Heart left ventricle (tissue), 16 donors: Measurements from ENCODE around the gene IFT80. TPM values are rescaled to one million over a fixed set of nuclear protein-coding genes. Genes with fewer than 3 reads are reported as not detected.

ENCODE experiments used
- ATAC-seq, 4 donors: fragments of 200-7000 bp; cut with Tn5 transposase; one replicate each; pipeline ENCODE4 v1.9.1; 2020 to 2022; ENCODE audit warnings: moderate library complexity in 4 of 4, mild to moderate bottlenecking in 3 of 4, moderate number of reproducible peaks in 1 of 4
- DNase-seq, 5 donors: peaks; one replicate each; pipeline ENCODE4 v3.0.0-alpha.2; 2020
- H3K27ac ChIP-seq, 12 donors: fragments of 200-600 bp; sonication (generic) in 4 of 12; one replicate each; pipeline versions ENCODE4 v1.5.0 to v1.8.0; 2016 to 2022; ENCODE audit warnings: mild to moderate bottlenecking in 2 of 12
- H3K27me3 ChIP-seq, 9 donors: fragments of 200-600 bp; sonication (generic) in 2 of 9; one replicate each; pipeline versions ENCODE4 v1.5.1 to v1.8.0; 2016 to 2022; ENCODE audit warnings: mild to moderate bottlenecking in 3 of 9
- H3K36me3 ChIP-seq, 9 donors: fragments of 200-600 bp; sonication (generic) in 2 of 9; one replicate each; pipeline versions ENCODE4 v1.5.0 to v1.8.0; 2018 to 2022; ENCODE audit warnings: mild to moderate bottlenecking in 2 of 9
- H3K4me1 ChIP-seq, 12 donors: fragments of 200-600 bp; sonication (generic) in 4 of 12; one replicate each; pipeline versions ENCODE4 v1.5.0 to v1.8.0; 2016 to 2022; ENCODE audit warnings: mild to moderate bottlenecking in 3 of 12
- H3K4me3 ChIP-seq, 12 donors: fragments of 200-600 bp; sonication (generic) in 4 of 12; one replicate each; pipeline versions ENCODE4 v1.5.0 to v1.8.0; 2017 to 2022; ENCODE audit warnings: mild to moderate bottlenecking in 9 of 12, moderate library complexity in 4 of 12
- H3K9me3 ChIP-seq, 12 donors: fragments of 200-600 bp; sonication (generic) in 4 of 12; one replicate each; pipeline versions ENCODE4 v1.5.0 to v1.8.0; 2016 to 2022; ENCODE audit warnings: mild to moderate bottlenecking in 1 of 12
- POLR2A ChIP-seq, 2 donors: fragments of 450-650 bp; IDR thresholded peaks; one replicate each; pipeline ENCODE4 v1.6.1; 2017; ENCODE audit warnings: antibody characterized with exemption in 2 of 2, mild to moderate bottlenecking in 2 of 2, moderate library complexity in 2 of 2
- WGBS, 4 donors: extraction: QIAGEN DNeasy Blood & Tissue Kit in 2 of 4; methylation state at CpG; one replicate each; pipeline versions ENCODE4 v1.1.5 to v1.1.7; 2013 to 2018; 5-methylcytosine and 5-hydroxymethylcytosine counted together
- intact Hi-C, 10 donors: fragments of 100-400 bp; cut with DNase I; formaldehyde crosslinking; loops; one replicate each; pipeline versions ENCODE4 v1.11.1 to v1.14.2; 2022
- polyA plus RNA-seq, 2 donors: library from polyadenylated mRNA; stranded (reverse); fragments of 200-250 nt; gene quantifications; one replicate each; pipeline ENCODE4 v1.2.3, GENCODE V29; 2013
- total RNA-seq, 9 donors: library from RNA; depleted of rRNA in 2 of 9; stranded (reverse); fragments of >200 nt in 2 of 9; fragmentation: NEBNext Ultra II Directional in 3 of 9; extraction: Animal tissue kit (Norgen Biotek cat#: 25700) in 3 of 9; gene quantifications; one replicate each; pipeline versions ENCODE4 v1.1.0 to v1.2.4, GENCODE V29; 2016 to 2023
- TF ChIP-seq, protein P1 (sequence below), 12 donors: fragments of 200-600 bp; sonication (generic) in 4 of 12; IDR thresholded peaks; one replicate each; pipeline versions ENCODE4 v1.5.0 to v1.8.0; 2018 to 2022; ENCODE audit warnings: antibody characterized with exemption in 12 of 12, mild to moderate bottlenecking in 5 of 12
- donor health status: ischemic (EF 13 %, LVEDD 7.1; RV severe dilation, severe dysfunction).
- donor health status: healthy with polysubstance abuse.
- donor health status: DM: no; HTN: yes; CAD: no.
- donor health status: DM: no; HTN: no; CAD: no.
- donor health status: ischemic (EF 25% LVEDD 6.9; RV normal size, moderate dysfunction).
- donor health status: ischemic (EF 25% LVEDD 5.7; RV mildly dilated, moderate dysfunction).
- donor health status: healthy.
- donor health status: DM: yes; HTN: yes; CAD: no.
- donor health status: ischemic (EF 35%, LVEDD 5.7; RV mildly dilated, moderate dysfunction).
- donor health status: nonischemic (EF 11% LVEDD 7.7; RV severe dilation, severe dysfunction).
- donor health status: DM: yes; HTN: yes; CAD: no.
- donor health status: PGD.
- donor health status: ischemic (EF 29% LVEDD 5.4; RV normal size, mild dysfunction).
- donor health status: nonischemic (EF 23%, LVEDD 6.1; RV moderate dilation, normal function).

The IFT80 gene
- total and polyA plus RNA-seq, 11 donors: 6.2 to 18.6 (median 10.5) TPM

DNA sequence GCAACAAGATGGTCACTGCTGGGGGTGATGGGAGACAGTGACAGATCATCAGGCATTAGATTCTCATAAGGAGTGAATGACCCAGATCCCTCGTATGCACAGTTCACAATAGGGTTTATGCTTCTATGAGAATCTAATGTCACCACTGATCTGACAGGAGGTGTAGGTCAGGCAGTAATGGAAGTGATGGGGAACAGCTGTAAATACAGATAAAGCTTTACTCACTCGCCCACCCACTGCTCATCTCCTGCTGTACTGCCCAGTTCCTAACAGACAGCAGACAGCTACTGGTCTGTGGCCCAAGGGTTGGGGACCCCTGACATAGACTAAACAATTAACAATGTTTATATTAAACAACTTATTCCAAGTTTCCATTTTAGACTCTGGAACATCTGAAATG is 25.4 kb downstream of the IFT80 start:
- intact Hi-C loops: no loop called here
- no peak for ATAC-seq

DNA sequence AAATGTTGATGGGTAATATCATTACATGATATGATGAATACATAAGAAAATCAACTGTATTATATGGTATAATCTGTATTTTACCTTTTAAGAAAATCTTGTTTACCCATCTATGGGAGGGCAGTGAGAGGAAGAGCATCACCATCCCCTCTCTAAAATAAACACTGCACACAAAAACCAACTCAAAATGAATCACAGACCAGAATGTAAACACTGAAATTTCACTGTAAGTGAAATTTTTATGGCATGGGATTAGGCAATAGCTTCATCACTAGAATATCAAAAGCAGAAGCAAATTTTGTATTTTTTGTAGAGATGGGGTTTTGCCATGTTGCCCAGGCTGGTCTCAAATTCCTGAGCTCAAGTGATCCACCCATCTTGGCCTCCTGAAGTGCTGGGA is 26.2 kb downstream of the IFT80 start:
- DNase-seq (no peak), ATAC-seq (no peak)
- TF ChIP-seq, protein P1, sequence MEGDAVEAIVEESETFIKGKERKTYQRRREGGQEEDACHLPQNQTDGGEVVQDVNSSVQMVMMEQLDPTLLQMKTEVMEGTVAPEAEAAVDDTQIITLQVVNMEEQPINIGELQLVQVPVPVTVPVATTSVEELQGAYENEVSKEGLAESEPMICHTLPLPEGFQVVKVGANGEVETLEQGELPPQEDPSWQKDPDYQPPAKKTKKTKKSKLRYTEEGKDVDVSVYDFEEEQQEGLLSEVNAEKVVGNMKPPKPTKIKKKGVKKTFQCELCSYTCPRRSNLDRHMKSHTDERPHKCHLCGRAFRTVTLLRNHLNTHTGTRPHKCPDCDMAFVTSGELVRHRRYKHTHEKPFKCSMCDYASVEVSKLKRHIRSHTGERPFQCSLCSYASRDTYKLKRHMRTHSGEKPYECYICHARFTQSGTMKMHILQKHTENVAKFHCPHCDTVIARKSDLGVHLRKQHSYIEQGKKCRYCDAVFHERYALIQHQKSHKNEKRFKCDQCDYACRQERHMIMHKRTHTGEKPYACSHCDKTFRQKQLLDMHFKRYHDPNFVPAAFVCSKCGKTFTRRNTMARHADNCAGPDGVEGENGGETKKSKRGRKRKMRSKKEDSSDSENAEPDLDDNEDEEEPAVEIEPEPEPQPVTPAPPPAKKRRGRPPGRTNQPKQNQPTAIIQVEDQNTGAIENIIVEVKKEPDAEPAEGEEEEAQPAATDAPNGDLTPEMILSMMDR (IDR thresholded peaks at IDR 0.05): no peak
- no peak for TF ChIP-seq POLR2A (IDR thresholded peaks at IDR 0.05)
- Histone ChIP-seq H3K36me3 (peaks cover 0 to 47% (median 34%) of the 10 kb centered on the region in 9 donors), H3K4me3 (no peak overlapping the region), H3K27ac (no peak overlapping the region), H3K27me3 (no peaks in the 10 kb centered on the region), H3K4me1 (no peaks in the 10 kb centered on the region), H3K9me3 (no peaks in the 10 kb centered on the region)
- intact Hi-C loops: no loop called here

More for the DNA sequence above, 25.4 kb downstream of the IFT80 start:
- no peak for DNase-seq
- WGBS, 4 donors: 92 to 97% (median 93%) methylated on average over 2 of the region's 2 CpGs
- Histone ChIP-seq H3K27me3 (no peaks in the 10 kb centered on the region), H3K27ac (no peak overlapping the region), H3K4me3 (no peak overlapping the region), H3K36me3 (peaks cover 0 to 47% (median 34%) of the 10 kb centered on the region in 9 donors), H3K9me3 (no peaks in the 10 kb centered on the region), H3K4me1 (no peaks in the 10 kb centered on the region)
- TF ChIP-seq POLR2A (IDR thresholded peaks at IDR 0.05): no peak
- TF ChIP-seq, protein P1 (IDR thresholded peaks at IDR 0.05): no peak

DNA sequence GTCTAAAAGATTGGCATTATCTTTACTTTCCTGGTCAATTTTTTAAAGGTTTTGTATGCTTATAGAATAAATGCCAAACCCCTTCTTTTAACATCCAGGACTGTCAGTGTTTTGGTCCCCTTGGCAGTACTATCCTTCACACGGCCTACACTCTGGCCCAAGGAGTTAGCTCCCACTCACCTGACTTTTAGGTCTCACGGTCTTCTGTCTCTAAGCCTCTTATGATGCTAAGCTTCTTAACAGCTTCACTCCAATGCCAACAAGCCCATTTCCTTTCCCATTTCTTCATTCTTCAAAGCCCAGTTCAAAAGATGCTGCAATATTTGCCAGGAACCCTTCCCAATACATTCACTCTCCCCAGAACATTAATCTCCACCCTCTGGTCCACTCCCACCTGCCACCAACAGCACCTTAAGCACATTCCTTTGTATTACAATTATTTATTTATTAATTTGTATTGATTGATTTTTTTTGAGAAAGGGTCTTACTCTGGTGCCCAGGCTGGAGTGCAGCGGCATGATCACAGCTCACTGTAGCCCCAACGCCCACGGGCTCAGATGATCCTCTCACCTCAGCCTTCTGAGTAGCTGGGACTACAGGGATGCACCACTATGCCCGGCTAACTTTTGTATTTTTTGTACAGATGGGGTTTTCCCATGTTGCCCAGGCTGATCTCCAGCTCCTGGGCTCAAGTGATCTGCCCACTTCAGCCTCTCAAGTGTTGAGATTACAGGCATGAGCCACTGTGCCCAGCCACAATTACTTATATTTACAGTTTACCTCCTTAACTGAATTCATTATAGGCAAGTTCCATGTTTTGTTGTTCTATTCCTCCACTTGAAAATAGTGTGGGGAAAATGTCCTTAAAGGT is 27.8 kb downstream of the IFT80 start:
- no peak for TF ChIP-seq POLR2A (IDR thresholded peaks at IDR 0.05)
- TF ChIP-seq, protein P1 (IDR thresholded peaks at IDR 0.05): no peak
- DNase-seq: no peak
- Histone ChIP-seq H3K36me3 (peaks cover 0 to 36% (median 23%) of the 10 kb centered on the region in 9 donors), H3K27ac (no peak overlapping the region), H3K27me3 (no peaks in the 10 kb centered on the region), H3K9me3 (no peaks in the 10 kb centered on the region), H3K4me1 (no peaks in the 10 kb centered on the region), H3K4me3 (no peak overlapping the region)
- whole genome bisulfite sequencing, 4 donors: 90 to 93% (median 91%) methylated on average over 6 of the region's 6 CpGs
- intact Hi-C loops: no loop called here
- no peak for ATAC-seq

DNA sequence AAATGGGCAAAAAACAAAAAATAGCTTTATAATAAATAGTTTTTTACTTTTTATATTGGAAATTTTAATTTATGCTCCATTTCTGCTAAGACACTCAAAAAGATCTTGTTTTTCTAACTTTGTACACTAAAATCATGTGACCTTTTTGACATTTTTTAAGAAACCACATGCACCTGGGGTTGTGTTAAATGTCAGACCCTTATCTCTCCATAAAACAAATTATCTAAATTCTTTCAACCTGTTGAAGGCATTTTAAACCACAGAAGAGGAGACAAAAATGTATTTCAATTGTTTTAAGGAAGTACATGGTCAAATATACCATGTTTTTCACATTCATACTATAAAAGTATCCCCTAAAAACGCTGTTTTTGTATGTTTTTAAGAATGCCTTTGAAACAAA is 29.2 kb downstream of the IFT80 start:
- peaks cover 0 to 34% (median 21%) of the 10 kb centered on the region in 9 donors for H3K36me3 ChIP-seq
- no peaks in the 10 kb centered on the region for H3K27me3 ChIP-seq
- no peak overlapping the region for H3K27ac ChIP-seq
- 90 to 97% (median 94%) methylated on average over 1 of the region's 1 CpG for WGBS, 4 donors
- H3K4me1 ChIP-seq: no peaks in the 10 kb centered on the region
- DNase-seq: no peak
- ATAC-seq: no peak
- intact Hi-C loops: no loop called here
- no peak overlapping the region for H3K4me3 ChIP-seq
- H3K9me3 ChIP-seq: no peaks in the 10 kb centered on the region
- TF ChIP-seq, protein P1 (IDR thresholded peaks at IDR 0.05): no peak
- TF ChIP-seq POLR2A (IDR thresholded peaks at IDR 0.05): no peak
